GM12892 (cell line): ENCODE data around the gene TMEM186.

Experiments
- POLR2A ChIP-seq: IDR thresholded peaks from 2 replicates; pipeline ENCODE4 v1.6.1; 2011; ENCODE audit warnings: low read depth, low read length, control low read depth
- POLR2AphosphoS5 ChIP-seq: IDR thresholded peaks from 2 replicates; pipeline ENCODE4 v1.6.1; 2011; ENCODE audit warnings: low read depth, low read length, control low read depth
- TAF1 ChIP-seq: IDR thresholded peaks from 2 replicates; pipeline ENCODE4 v1.6.1; 2011; ENCODE audit warnings: low read depth, mild to moderate bottlenecking, control low read depth, low read length, borderline replicate concordance

DNA sequence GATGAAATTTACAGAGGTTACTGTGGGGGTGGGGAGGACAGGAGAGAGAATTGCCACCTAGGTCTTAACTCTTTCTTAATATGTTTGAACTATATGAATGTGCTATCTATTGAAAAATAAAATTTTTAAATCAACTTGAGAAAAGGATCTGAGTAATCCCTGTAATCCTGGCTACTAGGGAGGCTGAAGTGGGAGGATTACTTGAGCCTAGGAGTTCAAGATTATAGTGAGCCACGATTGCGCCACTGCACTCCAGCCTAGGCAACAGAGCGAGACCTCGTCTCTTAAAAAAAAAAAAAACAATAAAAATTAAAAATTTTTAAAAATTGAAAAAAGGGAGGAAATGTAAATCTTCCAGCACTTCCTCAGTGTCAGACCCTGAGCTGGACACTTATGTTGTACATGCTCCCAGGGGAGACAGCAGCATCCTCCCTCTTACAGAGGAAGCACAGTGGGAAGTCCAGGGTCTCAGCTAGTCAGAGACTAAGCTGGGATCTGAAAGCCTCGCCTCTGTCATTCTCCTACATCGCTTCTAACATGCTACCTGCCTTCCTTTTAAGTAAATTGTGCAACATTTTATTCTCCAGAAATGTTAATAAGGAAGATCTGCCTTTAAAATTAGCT is 22.1 kb upstream of the TMEM186 start:
- TF ChIP-seq POLR2A (no peak), POLR2AphosphoS5 (no peak; the same call in 1 of the 2 replicates), TAF1 (no peak)
